ENCODE results near the gene TMOD2. TPM values are rescaled to one million over a fixed set of nuclear protein-coding genes. Genes with fewer than 3 reads are reported as not detected.

TMOD2 gene
- total RNA-seq, 2 experiments from 2014 or later, result 5.6 to 6.9 TPM

GRCh38 chr15:51755790-51756189, 4.4 kb downstream of the TMOD2 start:
- Mint-ChIP-seq H3K27me3 (no peaks in the 10 kb centered on the region), H3K9me3 (no peaks in the 10 kb centered on the region), H3K27ac (no peak overlapping the region), H3K36me3 (ENCODE audit: low read depth) (no peaks in the 10 kb centered on the region), H3K4me3 (no peak overlapping the region), H3K4me1 (ENCODE audit: low read depth) (peaks cover 44% of the 10 kb centered on the region)
- Histone ChIP-seq H3K9me3 (ENCODE audit: control insufficient read depth in 1 of 2, insufficient read depth in 1 of 2, low read length in 2 of 2) (no peaks in the 10 kb centered on the region), H3K36me3 (ENCODE audit: insufficient read depth, low read length) (no peaks in the 10 kb centered on the region), H3K27me3 (ENCODE audit: control insufficient read depth in 1 of 2, insufficient read depth in 2 of 2, low read length in 2 of 2) (no peaks in the 10 kb centered on the region), H3K4me1 (ENCODE audit: insufficient read depth, low read length) (peaks cover 13% of the 10 kb centered on the region), H3K4me3 (ENCODE audit: low read length) (no peak overlapping the region), H3K27ac (ENCODE audit: low read depth in 1 of 2, low read length in 2 of 2) (no peak overlapping the region)
- DNase-seq (no peak), ATAC-seq (ENCODE audit: poor library complexity) (no peak)
- CTCF ChIA-PET, result interaction anchor here (2.1 to 5.5 kb wide), 2 partner anchors 19 to 21 kb away, joined by 7 to 26 read pairs; partner anchors contain the start of gene LYSMD2
- TF ChIP-seq CTCF (IDR thresholded peaks at IDR 0.05), result no peak
- intact Hi-C loops (cut with DNase I, micrococcal nuclease), result no loop called here
- POLR2A ChIA-PET, result interaction anchor here (6.4 kb wide), 1 partner anchor 18 kb away, joined by 45 read pairs; the partner anchor contains the start of gene LYSMD2

- Histone ChIP-seq H3K4me1 (ENCODE audit: insufficient read depth, low read length) (peaks cover 8% of the 10 kb centered on the region), H3K9me3 (ENCODE audit: control insufficient read depth in 1 of 2, insufficient read depth in 1 of 2, low read length in 2 of 2) (no peaks in the 10 kb centered on the region), H3K27me3 (ENCODE audit: control insufficient read depth in 1 of 2, insufficient read depth in 2 of 2, low read length in 2 of 2) (no peaks in the 10 kb centered on the region), H3K36me3 (ENCODE audit: insufficient read depth, low read length) (no peaks in the 10 kb centered on the region), H3K4me3 (ENCODE audit: low read length) (no peak overlapping the region), H3K27ac (ENCODE audit: low read depth in 1 of 2, low read length in 2 of 2) (no peak overlapping the region)
- ChIA-PET POLR2A (interaction anchor here (1.9 kb wide), 1 partner anchor 19 kb away, joined by 10 read pairs; the partner anchor contains the start of gene LYSMD2), CTCF (interaction anchor here (2.1 to 5.5 kb wide), 2 partner anchors 19 to 20 kb away, joined by 7 to 26 read pairs; partner anchors contain the start of gene LYSMD2)
- DNase-seq, result peak in 1 of 14 experiments; percentile 24
- TF ChIP-seq CTCF (IDR thresholded peaks at IDR 0.05), result no peak
- Mint-ChIP-seq H3K4me1 (ENCODE audit: low read depth) (peaks cover 39% of the 10 kb centered on the region), H3K27me3 (no peaks in the 10 kb centered on the region), H3K27ac (no peak overlapping the region), H3K4me3 (no peak overlapping the region), H3K36me3 (ENCODE audit: low read depth) (no peaks in the 10 kb centered on the region), H3K9me3 (no peaks in the 10 kb centered on the region)
- intact Hi-C loops (cut with DNase I, micrococcal nuclease), result no loop called here
- no peak for ATAC-seq (ENCODE audit: poor library complexity)
Measured at GRCh38 chr15:51756482-51756881, 5.1 kb downstream of the TMOD2 start.

GRCh38 chr15:51757450-51757849, 6.1 kb downstream of the TMOD2 start:
- no peak for TF ChIP-seq CTCF (IDR thresholded peaks at IDR 0.05)
- H3K9me3 Mint-ChIP-seq, result no peaks in the 10 kb centered on the region
- no peak overlapping the region for H3K27ac Mint-ChIP-seq
- ATAC-seq (ENCODE audit: poor library complexity) (no peak), DNase-seq (no peak)
- peaks cover 34% of the 10 kb centered on the region for H3K4me1 Mint-ChIP-seq (ENCODE audit: low read depth)
- POLR2A ChIA-PET, result interaction anchor here (1.9 kb wide), 1 partner anchor 20 kb away, joined by 10 read pairs; the partner anchor contains the start of gene LYSMD2
- no peaks in the 10 kb centered on the region for H3K36me3 Mint-ChIP-seq (ENCODE audit: low read depth)
- intact Hi-C loops (cut with DNase I, micrococcal nuclease), result no loop called here
- no peak overlapping the region for H3K27ac ChIP-seq (ENCODE audit: low read depth in 1 of 2, low read length in 2 of 2)
- H3K27me3 Mint-ChIP-seq, result no peaks in the 10 kb centered on the region
- no peaks in the 10 kb centered on the region for H3K9me3 ChIP-seq (ENCODE audit: control insufficient read depth in 1 of 2, insufficient read depth in 1 of 2, low read length in 2 of 2)
- H3K36me3 ChIP-seq (ENCODE audit: insufficient read depth, low read length), result no peaks in the 10 kb centered on the region
- H3K4me3 Mint-ChIP-seq, result no peak overlapping the region
- H3K4me3 ChIP-seq (ENCODE audit: low read length), result no peak overlapping the region
- CTCF ChIA-PET, result interaction anchor here (0.7 to 5.5 kb wide), 3 partner anchors 19 to 107 kb away, joined by 3 to 26 read pairs (median 9); no protein-coding TSS in a partner anchor
- peaks cover 2% of the 10 kb centered on the region for H3K4me1 ChIP-seq (ENCODE audit: insufficient read depth, low read length)
- H3K27me3 ChIP-seq (ENCODE audit: control insufficient read depth in 1 of 2, insufficient read depth in 2 of 2, low read length in 2 of 2), result no peaks in the 10 kb centered on the region

Data from CD4-positive, alpha-beta T cell (primary cell).